Keratinocyte (primary cell): ENCODE data around the gene SRCIN1.

Experiments
- CTCF ChIP-seq, 3 experiments: IDR thresholded peaks in 1 of 3; conservative IDR thresholded peaks in 1 of 3; optimal IDR thresholded peaks in 1 of 3; 2 replicates in 2 of 3; 3 replicates in 1 of 3; pipeline versions ENCODE3 to v1.5.1; 2011; ENCODE audit warnings: low read length in 3 of 3, mild to moderate bottlenecking in 3 of 3, moderate library complexity in 2 of 3, control low read depth in 1 of 3, inconsistent platforms in 1 of 3; ENCODE audit not compliant: insufficient read depth in 2 of 3; ENCODE audit errors: extremely low read depth in 1 of 3
- EZH2 ChIP-seq: IDR thresholded peaks from one replicate; pipeline ENCODE4 v1.6.1; 2012; ENCODE audit warnings: inconsistent platforms, mild to moderate bottlenecking, low read length, moderate library complexity

GRCh38 chr17:38583828-38584349 is 21.9 kb downstream of the SRCIN1 start:
- no peak for TF ChIP-seq CTCF (optimal IDR thresholded peaks at IDR 0.05 in 1 of 3, IDR thresholded peaks at IDR 0.05 in 1 of 3, conservative IDR thresholded peaks at IDR 0.05 in 1 of 3; ENCODE audit: extremely low read depth in 1 of 3, insufficient read depth in 2 of 3, low read length in 3 of 3)
- no peak for TF ChIP-seq EZH2
